GM12891 (cell line): Measurements from ENCODE around the gene YES1.
"Not testable (repeated sequence)": the region's sequence is repeated elsewhere in the genome, so short reads cannot be mapped to it uniquely, and the experiment has no call there.

Experiments
- DNase-seq: peaks from one replicate; pipeline ENCODE4 v3.0.0; 2011; ENCODE audit warnings: low spot score; ENCODE audit not compliant: insufficient read length
- FAIRE-seq: peaks from 2 replicates; lab custom pipeline; 2011; peaks lifted over from hg19 to GRCh38; lab: Jason Lieb, UNC
- PAX5 ChIP-seq: IDR thresholded peaks from 2 replicates; pipeline ENCODE4 v1.6.1; 2011; ENCODE audit warnings: low read length, moderate library complexity, mild to moderate bottlenecking; ENCODE audit not compliant: insufficient read depth, severe bottlenecking
- POLR2A ChIP-seq: IDR thresholded peaks from 2 replicates; pipeline ENCODE4 v1.6.1; 2011; ENCODE audit warnings: low read depth, low read length, control low read depth
- POLR2AphosphoS5 ChIP-seq: IDR thresholded peaks from 2 replicates; pipeline ENCODE4 v1.6.1; 2011; ENCODE audit warnings: low read depth, low read length, control low read depth
- POU2F2 ChIP-seq: IDR thresholded peaks from 2 replicates; pipeline ENCODE4 v1.6.1; 2011; ENCODE audit warnings: low read depth, mild to moderate bottlenecking, control low read depth, low read length, moderate library complexity
- SPI1 ChIP-seq: IDR thresholded peaks from 2 replicates; pipeline ENCODE4 v1.6.1; 2011; ENCODE audit warnings: low read depth, low read length, control low read depth
- TAF1 ChIP-seq: IDR thresholded peaks from 2 replicates; pipeline ENCODE4 v1.6.1; 2011; ENCODE audit warnings: low read depth, low read length, control low read depth

YES1 gene

GRCh38 chr18:784470-785172 lies 27.4 kb downstream of the YES1 start:
- FAIRE-seq = no peak
- TF ChIP-seq POLR2A (no peak), POLR2AphosphoS5 (no peak), PAX5 (no peak), TAF1 (no peak), POU2F2 (no peak), SPI1 (no peak)
- no peak for DNase-seq

- TF ChIP-seq POLR2A = no peak
- TF ChIP-seq POU2F2 = no peak
- no peak for TF ChIP-seq POLR2AphosphoS5
- no peak for TF ChIP-seq SPI1
- no peak for TF ChIP-seq PAX5
- TF ChIP-seq TAF1 = no peak
These were observed 33.7 kb downstream of the YES1 start for GRCh38 chr18:778194-778927.

GRCh38 chr18:777021-777420 lies 35.0 kb downstream of the YES1 start:
- DNase-seq (no peak), FAIRE-seq (no peak)
- no peak for TF ChIP-seq POLR2A
- TF ChIP-seq PAX5 = no peak
- no peak for TF ChIP-seq POLR2AphosphoS5
- no peak for TF ChIP-seq SPI1
- TF ChIP-seq TAF1 = no peak
- no peak for TF ChIP-seq POU2F2

More at GRCh38 chr18:778194-778927, 33.7 kb downstream of the YES1 start:
- DNase-seq (no peak), FAIRE-seq (no peak)

- DNase-seq = not testable (repeated sequence)
- peak; percentile 28 for FAIRE-seq
These were observed 36.0 kb downstream of the YES1 start for GRCh38 chr18:776044-776443.

GRCh38 chr18:774811-775210 lies 37.2 kb downstream of the YES1 start:
- DNase-seq = no peak
- no peak for FAIRE-seq
- TF ChIP-seq TAF1 (no peak), SPI1 (no peak), PAX5 (no peak), POU2F2 (no peak), POLR2A (no peak), POLR2AphosphoS5 (no peak)

- FAIRE-seq (no peak), DNase-seq (no peak)
- TF ChIP-seq POLR2A (no peak), TAF1 (no peak), POLR2AphosphoS5 (no peak), PAX5 (no peak), POU2F2 (no peak), SPI1 (no peak)
These were observed 37.9 kb downstream of the YES1 start for GRCh38 chr18:773980-774624.

GRCh38 chr18:770583-770961 lies 41.5 kb downstream of the YES1 start:
- no peak for TF ChIP-seq POU2F2
- no peak for TF ChIP-seq TAF1
- TF ChIP-seq POLR2A = no peak
- TF ChIP-seq PAX5 = no peak
- TF ChIP-seq SPI1 = no peak
- TF ChIP-seq POLR2AphosphoS5 = no peak
- DNase-seq (no peak), FAIRE-seq (no peak)

GRCh38 chr18:767961-768360 lies 44.1 kb downstream of the YES1 start:
- no peak for FAIRE-seq

More at GRCh38 chr18:767961-768360, 44.1 kb downstream of the YES1 start:
- no peak for DNase-seq
- TF ChIP-seq SPI1 (no peak), PAX5 (no peak), POU2F2 (no peak), POLR2A (no peak), POLR2AphosphoS5 (no peak), TAF1 (no peak)
